AG09309 (cell line): Measurements from ENCODE around the gene SYNE1.
"Not testable (repeated sequence)": the region's sequence is repeated elsewhere in the genome, so short reads cannot be mapped to it uniquely, and the experiment has no call there.

Experiments
- DNase-seq: peaks from one replicate; pipeline ENCODE4 v3.0.0-alpha.2; 2010; ENCODE audit warnings: low read depth
- H3K4me3 ChIP-seq: 2 replicates; pipeline ENCODE4 v1.5.1; 2011; ENCODE audit warnings: mild to moderate bottlenecking, low read depth, low read length, moderate library complexity; ENCODE audit not compliant: control insufficient read depth
- CTCF ChIP-seq: IDR thresholded peaks from 2 replicates; pipeline ENCODE4 v1.5.1; 2011; ENCODE audit warnings: mild to moderate bottlenecking, low read depth, low read length, inconsistent platforms; ENCODE audit not compliant: insufficient read depth, control insufficient read depth; ENCODE audit errors: missing control alignments

SYNE1 gene

GRCh38 chr6:152343735-152344360, 293.3 kb downstream of the SYNE1 start:
- TF ChIP-seq CTCF = no peak
- H3K4me3 ChIP-seq = no peak overlapping the region
- DNase-seq = no peak

GRCh38 chr6:152341596-152341995, 295.6 kb downstream of the SYNE1 start:
- TF ChIP-seq CTCF = no peak
- no peak overlapping the region for H3K4me3 ChIP-seq
- DNase-seq = no peak

- TF ChIP-seq CTCF = peak; percentile 94
- no peak overlapping the region for H3K4me3 ChIP-seq
- no peak for DNase-seq
These were observed 298.6 kb downstream of the SYNE1 start for GRCh38 chr6:152338335-152339125.

- no peak for DNase-seq
- TF ChIP-seq CTCF = no peak
- H3K4me3 ChIP-seq = no peak overlapping the region
These were observed 302.6 kb downstream of the SYNE1 start for GRCh38 chr6:152334555-152334954.

- H3K4me3 ChIP-seq = no peak overlapping the region
- DNase-seq = no peak
- TF ChIP-seq CTCF = no peak
These were observed 306.2 kb downstream of the SYNE1 start for GRCh38 chr6:152330961-152331360.

- no peak for DNase-seq
- no peak for TF ChIP-seq CTCF
- no peak overlapping the region for H3K4me3 ChIP-seq
These were observed 307.3 kb downstream of the SYNE1 start for GRCh38 chr6:152329638-152330448.

- not testable (repeated sequence) for H3K4me3 ChIP-seq, DNase-seq
These were observed 309.0 kb downstream of the SYNE1 start for GRCh38 chr6:152328200-152328599.
